ENCODE measurements around the gene TRIM32.

TRIM32 gene

GRCh38 chr9:116724123-116724522 lies 37.0 kb downstream of the TRIM32 start:
- Histone ChIP-seq H3K4me1 (peaks cover 17% of the 10 kb centered on the region), H3K9me3 (peaks cover 3% of the 10 kb centered on the region; the same call in 1 of the 2 replicates), H3K4me3 (no peak overlapping the region), H3K36me3 (replicated peaks) (no peaks in the 10 kb centered on the region), H3K27me3 (ENCODE audit: low read depth) (no peaks in the 10 kb centered on the region)
- DNase-seq (ENCODE audit: low spot score in 2 of 2) = no peak
- in situ Hi-C loops (cut with MboI; ENCODE audit: low sequenced_read_pairs) = no loop called here

GRCh38 chr9:116726602-116727001 lies 39.5 kb downstream of the TRIM32 start:
- Histone ChIP-seq H3K36me3 (replicated peaks) (no peaks in the 10 kb centered on the region), H3K27me3 (ENCODE audit: low read depth) (0 out of 2 replicates have a peak, but pooled peaks cover 2% of the 10 kb centered on the region), H3K4me1 (no peaks in the 10 kb centered on the region), H3K9me3 (no peaks in the 10 kb centered on the region), H3K4me3 (no peak overlapping the region)
- no peak for DNase-seq (ENCODE audit: low spot score in 2 of 2)
- in situ Hi-C loops (cut with MboI; ENCODE audit: low sequenced_read_pairs) = no loop called here

GRCh38 chr9:116733010-116733641 lies 46.0 kb downstream of the TRIM32 start:
- H3K9me3 ChIP-seq = no peaks in the 10 kb centered on the region
- H3K36me3 ChIP-seq (replicated peaks) = no peaks in the 10 kb centered on the region
- no peaks in the 10 kb centered on the region; the same call in 1 of the 2 replicates for H3K4me1 ChIP-seq
- in situ Hi-C loops (cut with MboI; ENCODE audit: low sequenced_read_pairs) = no loop called here
- DNase-seq (ENCODE audit: low spot score in 2 of 2) = no peak
- H3K4me3 ChIP-seq = no peak overlapping the region
- 0 out of 2 replicates have a peak, but pooled peaks cover 2% of the 10 kb centered on the region for H3K27me3 ChIP-seq (ENCODE audit: low read depth)

- H3K27me3 ChIP-seq (ENCODE audit: low read depth) = no peaks in the 10 kb centered on the region
- H3K36me3 ChIP-seq (replicated peaks) = no peaks in the 10 kb centered on the region
- no peak for DNase-seq (ENCODE audit: low spot score in 2 of 2)
- H3K4me1 ChIP-seq = no peaks in the 10 kb centered on the region; the same call in 1 of the 2 replicates
- in situ Hi-C loops (cut with MboI; ENCODE audit: low sequenced_read_pairs) = loop anchor here (5.0 kb wide), 1 partner anchor 121 kb away; no protein-coding TSS in a partner anchor
- H3K4me3 ChIP-seq = no peak overlapping the region
- H3K9me3 ChIP-seq = no peaks in the 10 kb centered on the region
Observed at GRCh38 chr9:116736399-116737151, 49.5 kb downstream of the TRIM32 start.

- H3K4me3 ChIP-seq = no peak overlapping the region
- in situ Hi-C loops (cut with MboI; ENCODE audit: low sequenced_read_pairs) = loop anchor here (5.0 kb wide), 1 partner anchor 120 kb away; no protein-coding TSS in a partner anchor
- H3K4me1 ChIP-seq = no peaks in the 10 kb centered on the region; the same call in 1 of the 2 replicates
- no peaks in the 10 kb centered on the region for H3K27me3 ChIP-seq (ENCODE audit: low read depth)
- H3K9me3 ChIP-seq = no peaks in the 10 kb centered on the region
- no peaks in the 10 kb centered on the region for H3K36me3 ChIP-seq (replicated peaks)
- peak; percentile 71 to 94 for DNase-seq (ENCODE audit: low spot score in 2 of 2)
Observed at GRCh38 chr9:116737152-116737546, 50.0 kb downstream of the TRIM32 start.

GRCh38 chr9:116741086-116741740 lies 54.1 kb downstream of the TRIM32 start:
- Histone ChIP-seq H3K4me1 (no peaks in the 10 kb centered on the region; the same call in 1 of the 2 replicates), H3K4me3 (no peak overlapping the region), H3K36me3 (replicated peaks) (no peaks in the 10 kb centered on the region), H3K27me3 (ENCODE audit: low read depth) (no peaks in the 10 kb centered on the region), H3K9me3 (no peaks in the 10 kb centered on the region)
- DNase-seq (ENCODE audit: low spot score in 2 of 2) = no peak
- in situ Hi-C loops (cut with MboI; ENCODE audit: low sequenced_read_pairs) = no loop called here

- H3K4me3 ChIP-seq = no peak overlapping the region
- in situ Hi-C loops (cut with MboI; ENCODE audit: low sequenced_read_pairs) = no loop called here
- no peaks in the 10 kb centered on the region; the same call in 1 of the 2 replicates for H3K4me1 ChIP-seq
- no peaks in the 10 kb centered on the region for H3K27me3 ChIP-seq (ENCODE audit: low read depth)
- no peak for DNase-seq (ENCODE audit: low spot score in 2 of 2)
- H3K9me3 ChIP-seq = no peaks in the 10 kb centered on the region
- H3K36me3 ChIP-seq (replicated peaks) = no peaks in the 10 kb centered on the region
Observed at GRCh38 chr9:116741742-116742141, 54.6 kb downstream of the TRIM32 start.

- in situ Hi-C loops (cut with MboI; ENCODE audit: low sequenced_read_pairs) = no loop called here
Observed at GRCh38 chr9:116749176-116749575, 62.1 kb downstream of the TRIM32 start.

GRCh38 chr9:116749772-116750171 lies 62.7 kb downstream of the TRIM32 start:
- H3K4me1 ChIP-seq = no peaks in the 10 kb centered on the region; the same call in 1 of the 2 replicates
- H3K4me3 ChIP-seq = no peak overlapping the region
- no peaks in the 10 kb centered on the region for H3K9me3 ChIP-seq
- no peak for DNase-seq (ENCODE audit: low spot score in 2 of 2)
- in situ Hi-C loops (cut with MboI; ENCODE audit: low sequenced_read_pairs) = no loop called here
- no peaks in the 10 kb centered on the region for H3K36me3 ChIP-seq (replicated peaks)
- H3K27me3 ChIP-seq (ENCODE audit: low read depth) = no peaks in the 10 kb centered on the region

More at GRCh38 chr9:116749176-116749575, 62.1 kb downstream of the TRIM32 start:
- Histone ChIP-seq H3K4me3 (no peak overlapping the region), H3K27me3 (ENCODE audit: low read depth) (no peaks in the 10 kb centered on the region), H3K9me3 (no peaks in the 10 kb centered on the region), H3K36me3 (replicated peaks) (no peaks in the 10 kb centered on the region), H3K4me1 (no peaks in the 10 kb centered on the region; the same call in 1 of the 2 replicates)
- no peak for DNase-seq (ENCODE audit: low spot score in 2 of 2)

- DNase-seq (ENCODE audit: low spot score in 2 of 2) = no peak
- Histone ChIP-seq H3K9me3 (no peaks in the 10 kb centered on the region), H3K36me3 (replicated peaks) (no peaks in the 10 kb centered on the region), H3K4me1 (no peaks in the 10 kb centered on the region; the same call in 1 of the 2 replicates), H3K27me3 (ENCODE audit: low read depth) (no peaks in the 10 kb centered on the region), H3K4me3 (no peak overlapping the region)
- in situ Hi-C loops (cut with MboI; ENCODE audit: low sequenced_read_pairs) = no loop called here
Observed at GRCh38 chr9:116750510-116750909, 63.4 kb downstream of the TRIM32 start.
